ENCODE measurements around the gene BPGM. TPM values are rescaled to one million over a fixed set of nuclear protein-coding genes. Genes with fewer than 3 reads are reported as not detected.
A peak's percentile ranks its signal among the peaks of the same experiment; 100 is the strongest.

Gene BPGM
- total RNA-seq, 1 experiment from 2014 or later: 9.4 TPM

GRCh38 chr7:134703782-134704181 lies 57.1 kb downstream of the BPGM start:
- no peak for DNase-seq (ENCODE audit: low read depth)
- in situ Hi-C loops (cut with HindIII; ENCODE audit: low pct_unique_long_range_greater_than_20kb, low sequenced_read_pairs): no loop called here

GRCh38 chr7:134704827-134705226 lies 58.2 kb downstream of the BPGM start:
- no peak for DNase-seq (ENCODE audit: low read depth)
- in situ Hi-C loops (cut with HindIII; ENCODE audit: low pct_unique_long_range_greater_than_20kb, low sequenced_read_pairs): no loop called here

GRCh38 chr7:134705716-134706115 lies 59.1 kb downstream of the BPGM start:
- in situ Hi-C loops (cut with HindIII; ENCODE audit: low pct_unique_long_range_greater_than_20kb, low sequenced_read_pairs): no loop called here
- DNase-seq (ENCODE audit: low read depth): no peak

- in situ Hi-C loops (cut with HindIII; ENCODE audit: low pct_unique_long_range_greater_than_20kb, low sequenced_read_pairs): no loop called here
- DNase-seq (ENCODE audit: low read depth): no peak
Measured at GRCh38 chr7:134706468-134706867, 59.8 kb downstream of the BPGM start.

- no peak for DNase-seq (ENCODE audit: low read depth)
- in situ Hi-C loops (cut with HindIII; ENCODE audit: low pct_unique_long_range_greater_than_20kb, low sequenced_read_pairs): no loop called here
Measured at GRCh38 chr7:134707663-134708378, 61.2 kb downstream of the BPGM start.

- in situ Hi-C loops (cut with HindIII; ENCODE audit: low pct_unique_long_range_greater_than_20kb, low sequenced_read_pairs): no loop called here
- no peak for DNase-seq (ENCODE audit: low read depth)
Measured at GRCh38 chr7:134708692-134709091, 62.0 kb downstream of the BPGM start.

- in situ Hi-C loops (cut with HindIII; ENCODE audit: low pct_unique_long_range_greater_than_20kb, low sequenced_read_pairs): no loop called here
- DNase-seq (ENCODE audit: low read depth): no peak
Measured at GRCh38 chr7:134709197-134709596, 62.5 kb downstream of the BPGM start.

- DNase-seq (ENCODE audit: low read depth): no peak
- in situ Hi-C loops (cut with HindIII; ENCODE audit: low pct_unique_long_range_greater_than_20kb, low sequenced_read_pairs): no loop called here
Measured at GRCh38 chr7:134710511-134710853, 63.8 kb downstream of the BPGM start.

- DNase-seq (ENCODE audit: low read depth): no peak
- in situ Hi-C loops (cut with HindIII; ENCODE audit: low pct_unique_long_range_greater_than_20kb, low sequenced_read_pairs): no loop called here
Measured at GRCh38 chr7:134710854-134711624, 64.4 kb downstream of the BPGM start.

- no peak for DNase-seq (ENCODE audit: low read depth)
- in situ Hi-C loops (cut with HindIII; ENCODE audit: low pct_unique_long_range_greater_than_20kb, low sequenced_read_pairs): no loop called here
Measured at GRCh38 chr7:134712196-134712595, 65.5 kb downstream of the BPGM start.

- DNase-seq (ENCODE audit: low read depth): no peak
- in situ Hi-C loops (cut with HindIII; ENCODE audit: low pct_unique_long_range_greater_than_20kb, low sequenced_read_pairs): no loop called here
Measured at GRCh38 chr7:134714470-134715205, 68.0 kb downstream of the BPGM start.

- in situ Hi-C loops (cut with HindIII; ENCODE audit: low pct_unique_long_range_greater_than_20kb, low sequenced_read_pairs): no loop called here
- DNase-seq (ENCODE audit: low read depth): no peak
Measured at GRCh38 chr7:134718211-134718875, 71.7 kb downstream of the BPGM start.

- in situ Hi-C loops (cut with HindIII; ENCODE audit: low pct_unique_long_range_greater_than_20kb, low sequenced_read_pairs): no loop called here
- DNase-seq (ENCODE audit: low read depth): no peak
Measured at GRCh38 chr7:134720091-134720935, 73.7 kb downstream of the BPGM start.

- DNase-seq (ENCODE audit: low read depth): no peak
- in situ Hi-C loops (cut with HindIII; ENCODE audit: low pct_unique_long_range_greater_than_20kb, low sequenced_read_pairs): no loop called here
Measured at GRCh38 chr7:134721171-134721570, 74.5 kb downstream of the BPGM start.

- in situ Hi-C loops (cut with HindIII; ENCODE audit: low pct_unique_long_range_greater_than_20kb, low sequenced_read_pairs): no loop called here
- no peak for DNase-seq (ENCODE audit: low read depth)
Measured at GRCh38 chr7:134722786-134723322, 76.2 kb downstream of the BPGM start.

- in situ Hi-C loops (cut with HindIII; ENCODE audit: low pct_unique_long_range_greater_than_20kb, low sequenced_read_pairs): no loop called here
- DNase-seq (ENCODE audit: low read depth): no peak
Measured at GRCh38 chr7:134723892-134724291, 77.2 kb downstream of the BPGM start.

- DNase-seq (ENCODE audit: low read depth): peak; percentile 6
- in situ Hi-C loops (cut with HindIII; ENCODE audit: low pct_unique_long_range_greater_than_20kb, low sequenced_read_pairs): no loop called here
Measured at GRCh38 chr7:134724606-134725005, 78.0 kb downstream of the BPGM start.

GRCh38 chr7:134726581-134726980 lies 79.9 kb downstream of the BPGM start:
- no peak for DNase-seq (ENCODE audit: low read depth)
- in situ Hi-C loops (cut with HindIII; ENCODE audit: low pct_unique_long_range_greater_than_20kb, low sequenced_read_pairs): no loop called here
